Stimulated activated CD8-positive, alpha-beta memory T cell treated with anti-CD3 and anti-CD28 coated beads, Interleukin-15, amount 100 ng/mL, for 24 hours (primary cell): Measurements from ENCODE around the gene RAPH1.

Experiments
- DNase-seq: peaks from one replicate; pipeline ENCODE4 v3.0.0-alpha.2; 2020; ENCODE audit warnings: low read depth

The RAPH1 gene

GRCh38 chr2:203489531-203489930 lies 45.6 kb downstream of the RAPH1 start:
- DNase-seq: no peak

- no peak for DNase-seq
These were observed 50.6 kb downstream of the RAPH1 start for GRCh38 chr2:203484266-203485112.

GRCh38 chr2:203480623-203481022 lies 54.5 kb downstream of the RAPH1 start:
- DNase-seq: no peak

GRCh38 chr2:203476881-203477280 lies 58.2 kb downstream of the RAPH1 start:
- no peak for DNase-seq

GRCh38 chr2:203471323-203471722 lies 63.8 kb downstream of the RAPH1 start:
- no peak for DNase-seq

- DNase-seq: no peak
These were observed 64.7 kb downstream of the RAPH1 start for GRCh38 chr2:203470371-203470770.

- no peak for DNase-seq
These were observed 65.6 kb downstream of the RAPH1 start for GRCh38 chr2:203469546-203469945.

GRCh38 chr2:203463266-203463678 lies 71.8 kb downstream of the RAPH1 start:
- no peak for DNase-seq

- no peak for DNase-seq
These were observed 72.8 kb downstream of the RAPH1 start for GRCh38 chr2:203462308-203462707.

GRCh38 chr2:203461746-203462145 lies 73.4 kb downstream of the RAPH1 start:
- DNase-seq: no peak

- DNase-seq: no peak
These were observed 79.9 kb downstream of the RAPH1 start for GRCh38 chr2:203455209-203455608.

GRCh38 chr2:203453858-203454451 lies 81.1 kb downstream of the RAPH1 start:
- DNase-seq: no peak

- no peak for DNase-seq
These were observed 83.4 kb downstream of the RAPH1 start for GRCh38 chr2:203451689-203452088.

- DNase-seq: no peak
These were observed 84.1 kb downstream of the RAPH1 start for GRCh38 chr2:203451011-203451410.

GRCh38 chr2:203450561-203450960 lies 84.5 kb downstream of the RAPH1 start:
- DNase-seq: no peak

- no peak for DNase-seq
These were observed 88.3 kb downstream of the RAPH1 start for GRCh38 chr2:203446780-203447179.

GRCh38 chr2:203446071-203446481 lies 89.0 kb downstream of the RAPH1 start:
- no peak for DNase-seq

GRCh38 chr2:203444738-203445137 lies 90.4 kb downstream of the RAPH1 start:
- no peak for DNase-seq

- DNase-seq: no peak
These were observed 92.6 kb downstream of the RAPH1 start for GRCh38 chr2:203442463-203442862.

- DNase-seq: no peak
These were observed 93.6 kb downstream of the RAPH1 start for GRCh38 chr2:203441463-203441862.

GRCh38 chr2:203440671-203441070 lies 94.4 kb downstream of the RAPH1 start:
- no peak for DNase-seq

GRCh38 chr2:203438528-203438927 lies 96.6 kb downstream of the RAPH1 start:
- no peak for DNase-seq

GRCh38 chr2:203437511-203437910 lies 97.6 kb downstream of the RAPH1 start:
- DNase-seq: no peak

GRCh38 chr2:203436496-203436895 lies 98.6 kb downstream of the RAPH1 start:
- DNase-seq: no peak
